H1 (cell line): Measurements from ENCODE around the gene RILPL2. TPM values are rescaled to one million over a fixed set of nuclear protein-coding genes. Genes with fewer than 3 reads are reported as not detected.

Source experiments
- ATF2 ChIP-seq: IDR thresholded peaks from 2 replicates; pipeline ENCODE4 v1.6.1; 2012; ENCODE audit warnings: low read length, inconsistent platforms
- CHD2 ChIP-seq: IDR thresholded peaks from 2 replicates; pipeline ENCODE4 v1.6.1; 2012; ENCODE audit warnings: low read length, improper control_type of control experiment
- E2F6 ChIP-seq: IDR thresholded peaks from 2 replicates; pipeline ENCODE4 v1.6.1; 2012; ENCODE audit warnings: inconsistent platforms
- EZH2 ChIP-seq: fragments of 200-600 bp; sonication (generic); IDR thresholded peaks from 2 replicates; pipeline ENCODE4 v1.7.1; 2012; ENCODE audit warnings: low read depth, mild to moderate bottlenecking, moderate library complexity, low read length, inconsistent platforms; ENCODE audit not compliant: severe bottlenecking
- GABPA ChIP-seq: IDR thresholded peaks from 2 replicates; pipeline ENCODE4 v1.6.1; 2011; ENCODE audit warnings: mild to moderate bottlenecking, low read length, moderate library complexity, borderline replicate concordance; ENCODE audit not compliant: insufficient read depth
- GTF2F1 ChIP-seq: IDR thresholded peaks from 2 replicates; pipeline ENCODE4 v1.6.1; 2012; ENCODE audit warnings: low read depth, low read length, improper control_type of control experiment, borderline replicate concordance
- HDAC2 ChIP-seq, 2 experiments: fragments of 300-600 bp in 1 of 2; sonication (generic) in 1 of 2; IDR thresholded peaks; 2 replicates each; pipeline ENCODE4 v1.6.1; 2011 to 2012; ENCODE audit warnings: low read depth in 2 of 2, low read length in 2 of 2, mild to moderate bottlenecking in 2 of 2, moderate library complexity in 2 of 2, borderline replicate concordance in 1 of 2, inconsistent platforms in 1 of 2
- KDM4A ChIP-seq: IDR thresholded peaks from one replicate; pipeline ENCODE4 v1.7.1; 2012; ENCODE audit warnings: low read depth, mild to moderate bottlenecking, moderate library complexity, low read length, inconsistent platforms; ENCODE audit not compliant: severe bottlenecking
- POU5F1 ChIP-seq: IDR thresholded peaks from 2 replicates; pipeline ENCODE4 v1.6.1; 2011; ENCODE audit warnings: low read depth, mild to moderate bottlenecking, low read length, moderate library complexity
- RNF2 ChIP-seq: fragments of 200-900, 300-1000 bp; sonication (generic); IDR thresholded peaks from 2 replicates; pipeline ENCODE4 v1.7.1; 2016; ENCODE audit warnings: borderline replicate concordance, low read depth, mild to moderate bottlenecking, antibody characterized with exemption, low read length; ENCODE audit not compliant: poor library complexity, severe bottlenecking; ENCODE audit errors: missing control alignments
- RXRA ChIP-seq: IDR thresholded peaks from 2 replicates; pipeline ENCODE4 v1.6.1; 2011; ENCODE audit warnings: low read depth, mild to moderate bottlenecking, low read length, moderate library complexity; ENCODE audit not compliant: insufficient read depth
- SAP30 ChIP-seq: fragments of 300-600 bp; sonication (generic); IDR thresholded peaks from 2 replicates; pipeline ENCODE4 v1.7.1; 2012; ENCODE audit warnings: low read length, moderate library complexity, mild to moderate bottlenecking, inconsistent platforms; ENCODE audit not compliant: insufficient read depth, insufficient replicate concordance
- SP1 ChIP-seq: IDR thresholded peaks from 2 replicates; pipeline ENCODE4 v1.6.1; 2011; ENCODE audit warnings: low read depth, low read length
- SP4 ChIP-seq: IDR thresholded peaks from 2 replicates; pipeline ENCODE4 v1.6.1; 2012; ENCODE audit warnings: low read length, inconsistent platforms
- SUZ12 ChIP-seq: fragments of 200-600 bp; sonication (generic); IDR thresholded peaks from 2 replicates; pipeline ENCODE4 v1.6.1; 2012; ENCODE audit warnings: mild to moderate bottlenecking, inconsistent platforms, low read length, moderate library complexity, mixed read lengths
- TAF7 ChIP-seq: optimal IDR thresholded peaks from 2 replicates; pipeline ENCODE3; 2011; ENCODE audit warnings: low read depth, mild to moderate bottlenecking, inconsistent platforms, low read length, moderate library complexity, borderline replicate concordance
- TCF12 ChIP-seq: IDR thresholded peaks from 2 replicates; pipeline ENCODE4 v1.6.1; 2011; ENCODE audit warnings: low read depth, mild to moderate bottlenecking, low read length
- TEAD4 ChIP-seq: IDR thresholded peaks from 2 replicates; pipeline ENCODE4 v1.6.1; 2012; ENCODE audit warnings: low read depth, low read length, inconsistent platforms, mixed read lengths
- USF2 ChIP-seq: IDR thresholded peaks from 2 replicates; pipeline ENCODE4 v1.6.1; 2011; ENCODE audit warnings: low read length, improper control_type of control experiment
- YY1 ChIP-seq: IDR thresholded peaks from 2 replicates; pipeline ENCODE4 v1.6.1; 2011; ENCODE audit warnings: low read depth, mild to moderate bottlenecking, low read length
- polyA plus RNA-seq, 7 experiments: library from polyadenylated mRNA; depleted of rRNA in 3 of 7; stranded (reverse) in 5 of 7; unstranded in 2 of 7; fragments of >200 nt in 5 of 7; fragments of 200-250 nt in 2 of 7; gene quantifications; 1 replicate in 5 of 7; 2 replicates in 1 of 7; 4 replicates in 1 of 7; pipeline versions ENCODE4 v1.2.1 to v1.2.3, GENCODE V29; 2011 to 2013; ENCODE audit warnings: missing spikeins in 2 of 7, mixed read lengths in 2 of 7
- total RNA-seq: library from RNA; stranded (reverse); fragmentation: NEBNext Ultra II Directional; extraction: Animal tissue kit (Norgen Biotek cat#: 25700); gene quantifications from 2 replicates; pipeline ENCODE4 v1.2.1, GENCODE V29; 2021

The RILPL2 gene
- total and polyA plus RNA-seq, 2 of the 8 experiments (the other 6 are each of a cell fraction or from before 2014, with no cell fraction given) = 0.77 to 1.4 TPM

- TF ChIP-seq USF2 = no peak
- no peak for TF ChIP-seq HDAC2 (IDR thresholded peaks at IDR 0.05; ENCODE audit: borderline replicate concordance in 1 of 2, low read depth in 2 of 2, low read length in 2 of 2)
- TF ChIP-seq CHD2 = no peak
- TF ChIP-seq TCF12 = no peak
- TF ChIP-seq RXRA = no peak
- TF ChIP-seq GABPA = no peak
- TF ChIP-seq GTF2F1 = no peak
- no peak for TF ChIP-seq TAF7
- TF ChIP-seq SAP30 = no peak
- no peak for TF ChIP-seq TEAD4
- no peak for TF ChIP-seq E2F6
- TF ChIP-seq KDM4A = peak; percentile 27
- TF ChIP-seq SUZ12 = peak; percentile 43
- no peak for TF ChIP-seq POU5F1
- no peak for TF ChIP-seq SP1
- TF ChIP-seq SP4 = no peak
- no peak for TF ChIP-seq ATF2
- no peak for TF ChIP-seq YY1
- TF ChIP-seq EZH2 = peak; percentile 59
- TF ChIP-seq RNF2 = no peak
- TF ChIP-seq, all 59 proteins: peak for 5
Observed at GRCh38 chr12:123389560-123390351, 46.7 kb downstream of the RILPL2 start (continued).
